OCI-LY7 (cell line): ENCODE results near the gene B3GNT3. TPM values are rescaled to one million over a fixed set of nuclear protein-coding genes. Genes with fewer than 3 reads are reported as not detected.
"Not testable (repeated sequence)": the region's sequence is repeated elsewhere in the genome, so short reads cannot be mapped to it uniquely, and the experiment has no call there.

Experiments
- BruUV-seq: library from RNA; stranded (reverse); fragments of 400-500 nt; replicated peaks from 2 replicates; lab custom pipeline; 2021; lab: Mats Ljungman, UMichigan
- CTCF ChIA-PET: fragments of 300-600 bp; sonication (Branson Sonifier 250); formaldehyde crosslinking; loops from one replicate; lab custom pipeline; 2022; ENCODE audit warnings: antibody characterized with exemption; ENCODE audit not compliant: unreplicated experiment; lab: Charles Lee
- POLR2A ChIA-PET: fragments of 300-600 bp; sonication (Branson Sonifier 250); formaldehyde crosslinking; loops from one replicate; lab custom pipeline; 2022; ENCODE audit warnings: antibody characterized with exemption; lab: Charles Lee
- DNase-seq: peaks from one replicate; pipeline ENCODE4 v3.0.0-alpha.2; 2015; ENCODE audit warnings: low spot score
- H2AFZ ChIP-seq: fragments of 200-600 bp; sonication (generic), shearing (Covaris generic); 2 replicates; pipeline ENCODE4 v1.6.1; 2014; ENCODE audit warnings: mild to moderate bottlenecking, antibody characterized with exemption, low read length, moderate library complexity
- H3K27ac ChIP-seq: fragments of 200-600 bp; sonication (generic); 2 replicates; pipeline ENCODE4 v1.5.1; 2014; ENCODE audit warnings: mixed run types, low read depth, mild to moderate bottlenecking, moderate library complexity, low read length, inconsistent platforms; ENCODE audit not compliant: poor library complexity, severe bottlenecking
- H3K36me3 ChIP-seq: fragments of 200-600 bp; sonication (generic); 2 replicates; pipeline ENCODE4 v1.6.1; 2014; ENCODE audit warnings: mild to moderate bottlenecking, antibody characterized with exemption, low read length, moderate library complexity, mixed read lengths; ENCODE audit not compliant: insufficient read depth
- H3K4me1 ChIP-seq: fragments of 200-600 bp; sonication (generic); 2 replicates; pipeline ENCODE4 v1.5.1; 2014; ENCODE audit warnings: mild to moderate bottlenecking, low read length; ENCODE audit not compliant: insufficient read depth, poor library complexity, severe bottlenecking
- H3K4me2 ChIP-seq: fragments of 200-600 bp; sonication (generic); 2 replicates; pipeline ENCODE4 v1.6.1; 2014; ENCODE audit warnings: mild to moderate bottlenecking, low read length
- H3K4me3 ChIP-seq: fragments of 200-600 bp; sonication (generic); 2 replicates; pipeline ENCODE4 v1.5.1; 2014; ENCODE audit warnings: mild to moderate bottlenecking, low read depth, low read length; ENCODE audit not compliant: poor library complexity, severe bottlenecking
- H3K79me2 ChIP-seq: fragments of 200-600 bp; sonication (generic); 2 replicates; pipeline ENCODE4 v1.6.1; 2016; ENCODE audit warnings: low read depth, mild to moderate bottlenecking, low read length, moderate library complexity, mixed read lengths; ENCODE audit not compliant: insufficient read depth
- H3K9me2 ChIP-seq: fragments of 200-600 bp; sonication (generic); 2 replicates; pipeline ENCODE4 v1.6.1; 2016; ENCODE audit warnings: mild to moderate bottlenecking, low read length, mixed read lengths; ENCODE audit not compliant: insufficient read depth
- H3K9me3 ChIP-seq: fragments of 200-600 bp; sonication (generic); 2 replicates; pipeline ENCODE4 v1.6.1; 2014; ENCODE audit warnings: mild to moderate bottlenecking, mixed run types, low read length, mixed read lengths
- H4K20me1 ChIP-seq: fragments of 200-600 bp; sonication (generic); 2 replicates; pipeline ENCODE4 v1.6.1; 2014; ENCODE audit warnings: mild to moderate bottlenecking, antibody characterized with exemption, low read length, moderate library complexity, mixed read lengths; ENCODE audit not compliant: insufficient read depth
- EZH2phosphoT487 ChIP-seq: fragments of 200-600 bp; sonication (generic); IDR thresholded peaks from 2 replicates; pipeline ENCODE4 v1.6.1; 2018; ENCODE audit warnings: low read depth, borderline replicate concordance, mild to moderate bottlenecking, mixed run types, antibody characterized with exemption, low read length, moderate library complexity, mixed read lengths
- intact Hi-C: fragments of 100-400 bp; cut with micrococcal nuclease; formaldehyde crosslinking; loops from one replicate; pipeline ENCODE4 v1.10.0; 2022; ENCODE audit not compliant: unreplicated experiment
- total RNA-seq, 2 experiments: library from RNA; depleted of rRNA in 1 of 2; stranded (reverse); fragments of >200 nt in 1 of 2; shearing (Covaris generic) in 1 of 2; gene quantifications; 2 replicates each; pipeline ENCODE4 v1.2.3, GENCODE V29; 2014 to 2022
- TF ChIP-seq, protein P1 (sequence below): fragments of 200-600 bp; sonication (generic); conservative IDR thresholded peaks from 2 replicates; pipeline ENCODE4 v1.5.1; 2014; ENCODE audit warnings: mild to moderate bottlenecking, antibody characterized with exemption, low read length, moderate library complexity, mixed read lengths

Gene B3GNT3
- total RNA-seq, 2 experiments from 2014 or later = not detected

- Histone ChIP-seq H3K4me2 (no peak overlapping the region), H3K36me3 (no peaks in the 10 kb centered on the region), H3K4me1 (no peaks in the 10 kb centered on the region), H3K79me2 (no peaks in the 10 kb centered on the region), H4K20me1 (no peaks in the 10 kb centered on the region), H3K4me3 (no peak overlapping the region), H3K9me2 (no peaks in the 10 kb centered on the region), H3K27ac (no peak overlapping the region), H3K9me3 (no peaks in the 10 kb centered on the region), H2AFZ (no peak overlapping the region)
- ChIA-PET POLR2A (interaction anchor here (0.6 kb wide), 1 partner anchor 31 kb away, joined by 4 read pairs; no protein-coding TSS in a partner anchor), CTCF (no interaction called here)
- no peak for TF ChIP-seq EZH2phosphoT487
- TF ChIP-seq, protein P1, sequence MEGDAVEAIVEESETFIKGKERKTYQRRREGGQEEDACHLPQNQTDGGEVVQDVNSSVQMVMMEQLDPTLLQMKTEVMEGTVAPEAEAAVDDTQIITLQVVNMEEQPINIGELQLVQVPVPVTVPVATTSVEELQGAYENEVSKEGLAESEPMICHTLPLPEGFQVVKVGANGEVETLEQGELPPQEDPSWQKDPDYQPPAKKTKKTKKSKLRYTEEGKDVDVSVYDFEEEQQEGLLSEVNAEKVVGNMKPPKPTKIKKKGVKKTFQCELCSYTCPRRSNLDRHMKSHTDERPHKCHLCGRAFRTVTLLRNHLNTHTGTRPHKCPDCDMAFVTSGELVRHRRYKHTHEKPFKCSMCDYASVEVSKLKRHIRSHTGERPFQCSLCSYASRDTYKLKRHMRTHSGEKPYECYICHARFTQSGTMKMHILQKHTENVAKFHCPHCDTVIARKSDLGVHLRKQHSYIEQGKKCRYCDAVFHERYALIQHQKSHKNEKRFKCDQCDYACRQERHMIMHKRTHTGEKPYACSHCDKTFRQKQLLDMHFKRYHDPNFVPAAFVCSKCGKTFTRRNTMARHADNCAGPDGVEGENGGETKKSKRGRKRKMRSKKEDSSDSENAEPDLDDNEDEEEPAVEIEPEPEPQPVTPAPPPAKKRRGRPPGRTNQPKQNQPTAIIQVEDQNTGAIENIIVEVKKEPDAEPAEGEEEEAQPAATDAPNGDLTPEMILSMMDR = no peak
- intact Hi-C loops = no loop called here
- no TSS peak for BruUV-seq
- no peak for DNase-seq
Observed at GRCh38 chr19:17796838-17797423, 2.0 kb downstream of the B3GNT3 start.

GRCh38 chr19:17797424-17798201, 2.7 kb downstream of the B3GNT3 start:
- POLR2A ChIA-PET = interaction anchor here (0.7 kb wide), 1 partner anchor 111 kb away, joined by 4 read pairs; no protein-coding TSS in a partner anchor
- BruUV-seq = no TSS peak

GRCh38 chr19:17798599-17798998, 3.7 kb downstream of the B3GNT3 start:
- DNase-seq, intact Hi-C loops, H3K4me1 ChIP-seq, H3K9me3 ChIP-seq, H3K4me3 ChIP-seq, H3K36me3 ChIP-seq, H3K9me2 ChIP-seq, H4K20me1 ChIP-seq, H3K4me2 ChIP-seq, BruUV-seq, H2AFZ ChIP-seq, H3K79me2 ChIP-seq, H3K27ac ChIP-seq: not testable (repeated sequence)
- CTCF ChIA-PET = interaction anchor here (0.6 kb wide), 2 partner anchors 46 to 109 kb away, joined by 3 to 4 read pairs; no protein-coding TSS in a partner anchor
- POLR2A ChIA-PET = interaction anchor here (0.7 kb wide), 1 partner anchor 112 kb away, joined by 4 read pairs; no protein-coding TSS in a partner anchor

More at GRCh38 chr19:17797424-17798201, 2.7 kb downstream of the B3GNT3 start:
- no peaks in the 10 kb centered on the region for H4K20me1 ChIP-seq
- no peaks in the 10 kb centered on the region for H3K79me2 ChIP-seq
- no peak overlapping the region for H3K27ac ChIP-seq
- H3K4me1 ChIP-seq = no peaks in the 10 kb centered on the region
- no peaks in the 10 kb centered on the region for H3K36me3 ChIP-seq
- no peak overlapping the region for H3K4me3 ChIP-seq
- CTCF ChIA-PET = no interaction called here
- no peak for TF ChIP-seq EZH2phosphoT487
- TF ChIP-seq, protein P1 = no peak
- no peak overlapping the region for H2AFZ ChIP-seq
- no peak for DNase-seq
- intact Hi-C loops = no loop called here
- H3K4me2 ChIP-seq = no peak overlapping the region
- no peaks in the 10 kb centered on the region for H3K9me2 ChIP-seq
- no peaks in the 10 kb centered on the region for H3K9me3 ChIP-seq
